ENCODE measurements around the gene TRIM59. TPM values are rescaled to one million over a fixed set of nuclear protein-coding genes. Genes with fewer than 3 reads are reported as not detected.

TRIM59 gene
- total and polyA plus RNA-seq, 9 of the 15 experiments (the other 6 are each of a cell fraction or from before 2014, with no cell fraction given): 16.8 to 101 (median 34.8) TPM

DNA sequence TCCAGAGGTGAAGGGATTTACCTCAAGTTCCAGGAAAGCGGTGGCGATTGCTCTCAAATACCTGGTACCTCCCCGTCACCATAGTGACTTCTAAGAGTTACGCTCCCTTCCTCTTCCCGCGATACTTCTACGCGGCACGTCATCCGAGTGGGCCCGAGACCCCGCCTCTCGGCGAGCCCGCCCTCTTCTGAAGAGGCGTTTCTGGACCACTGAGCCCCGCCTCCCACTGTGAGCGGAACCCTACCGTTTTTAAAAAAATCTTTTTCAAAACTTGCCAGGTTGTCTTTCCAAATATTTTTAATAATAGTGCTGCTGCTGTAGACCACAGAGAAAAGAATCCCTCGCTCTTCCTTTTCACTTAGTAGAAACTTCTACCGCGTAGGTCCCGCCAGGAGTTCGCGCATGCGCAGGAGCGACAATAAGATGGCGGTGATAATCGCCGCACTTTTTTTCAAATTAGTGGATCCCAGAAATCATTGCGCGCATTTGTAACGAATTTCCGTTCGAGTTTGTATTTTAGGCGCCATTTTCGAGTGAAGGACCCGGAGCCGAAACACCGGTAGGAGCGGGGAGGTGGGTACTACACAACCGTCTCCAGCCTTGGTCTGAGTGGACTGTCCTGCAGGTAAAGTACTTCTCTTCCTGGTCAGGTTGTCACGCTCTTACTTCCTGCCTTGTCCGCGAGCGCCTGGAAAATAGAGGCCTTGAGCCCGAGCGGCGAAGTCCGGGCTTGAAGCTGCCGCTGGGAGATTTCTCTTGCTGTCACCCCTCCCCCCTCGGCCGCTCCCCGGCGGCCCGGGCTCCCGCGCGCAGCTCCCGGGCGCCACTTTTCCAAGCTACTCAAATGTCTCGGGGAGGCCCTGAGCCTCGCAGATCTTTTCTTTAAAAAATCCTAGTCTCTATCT, 50.2 kb downstream of the TRIM59 start, which contains the start of the genes IFT80 and SMC4 (continued):
- peak; percentile 44 for TF ChIP-seq JUND (IDR thresholded peaks at IDR 0.05; ENCODE audit: borderline replicate concordance, low read depth, low read length)
- 0 out of 3 replicates have a peak, but pooled peaks have one; percentile 24 for TF ChIP-seq JUND (tag; IDR thresholded peaks at IDR 0.05; ENCODE audit: borderline replicate concordance, low read depth, low read length)
- peak; percentile 32; the same call in 1 of the 2 replicates for TF ChIP-seq HDAC2 (IDR thresholded peaks at IDR 0.05)
- peak; percentile 83 for TF ChIP-seq PML (IDR thresholded peaks at IDR 0.05; ENCODE audit: low read length)
- peak; percentile 88 for TF ChIP-seq E2F3 (CRISPR knock-in tag; IDR thresholded peaks at IDR 0.05)
- TF ChIP-seq, protein P1, sequence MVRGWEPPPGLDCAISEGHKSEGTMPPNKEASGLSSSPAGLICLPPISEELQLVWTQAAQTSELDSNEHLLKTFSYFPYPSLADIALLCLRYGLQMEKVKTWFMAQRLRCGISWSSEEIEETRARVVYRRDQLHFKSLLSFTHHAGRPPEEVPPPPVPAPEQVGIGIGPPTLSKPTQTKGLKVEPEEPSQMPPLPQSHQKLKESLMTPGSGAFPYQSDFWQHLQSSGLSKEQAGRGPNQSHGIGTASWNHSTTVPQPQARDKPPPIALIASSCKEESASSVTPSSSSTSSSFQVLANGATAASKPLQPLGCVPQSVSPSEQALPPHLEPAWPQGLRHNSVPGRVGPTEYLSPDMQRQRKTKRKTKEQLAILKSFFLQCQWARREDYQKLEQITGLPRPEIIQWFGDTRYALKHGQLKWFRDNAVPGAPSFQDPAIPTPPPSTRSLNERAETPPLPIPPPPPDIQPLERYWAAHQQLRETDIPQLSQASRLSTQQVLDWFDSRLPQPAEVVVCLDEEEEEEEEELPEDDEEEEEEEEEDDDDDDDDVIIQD (CRISPR knock-in tag; IDR thresholded peaks at IDR 0.05): no peak
- TF ChIP-seq MYBL2 (IDR thresholded peaks at IDR 0.05; ENCODE audit: low read depth): peak; percentile 100
- TF ChIP-seq MYBL2 (CRISPR knock-in tag; IDR thresholded peaks at IDR 0.05; ENCODE audit: borderline replicate concordance): peak; percentile 78; the same call in 1 of the 2 replicates
- TF ChIP-seq MCM7 (IDR thresholded peaks at IDR 0.05): no peak
- TF ChIP-seq ZNF644 (tag; IDR thresholded peaks at IDR 0.05; ENCODE audit: low read depth): 0 out of 2 replicates have a peak, but pooled peaks have one; percentile 28
- 0 out of 2 replicates have a peak, but pooled peaks have one; percentile 15 for TF ChIP-seq TCF7 (IDR thresholded peaks at IDR 0.05; ENCODE audit: borderline replicate concordance)
- TF ChIP-seq POLR2AphosphoS5 (IDR thresholded peaks at IDR 0.05; ENCODE audit: control insufficient read depth, insufficient read depth, low read depth, low read length): peak; percentile 88
- TF ChIP-seq TBL1XR1 (IDR thresholded peaks at IDR 0.05; ENCODE audit: low read length in 2 of 2): peak in 1 of 2 experiments; percentile 44; a peak in 2 of 4 replicates
- TF ChIP-seq SAP30 (IDR thresholded peaks at IDR 0.05; ENCODE audit: borderline replicate concordance, insufficient read depth, low read depth, low read length, poor library complexity, severe bottlenecking): peak; percentile 97
- peak; percentile 87 for TF ChIP-seq POLR2G (IDR thresholded peaks at IDR 0.05; ENCODE audit: low read depth, low read length)
- TF ChIP-seq NR2C2 (CRISPR knock-in tag; IDR thresholded peaks at IDR 0.05): 0 out of 2 replicates have a peak, but pooled peaks have one; percentile 49
- peak; percentile 72; the same call in 1 of the 2 replicates for TF ChIP-seq NR2C2 (tag; IDR thresholded peaks at IDR 0.05)
- TF ChIP-seq TCFL5 (CRISPR knock-in tag; conservative IDR thresholded peaks at IDR 0.05): no peak
- TF ChIP-seq ATF7 (IDR thresholded peaks at IDR 0.05): peak; percentile 86
- no peak for TF ChIP-seq XRCC3 (IDR thresholded peaks at IDR 0.05)
- peak; percentile 87 for TF ChIP-seq ZFX (CRISPR knock-in tag; IDR thresholded peaks at IDR 0.05)
- no peak for TF ChIP-seq MYNN (IDR thresholded peaks at IDR 0.05)
- TF ChIP-seq MYNN (CRISPR knock-in tag; IDR thresholded peaks at IDR 0.05): no peak
- peak; percentile 48 to 92 (median 86) for TF ChIP-seq YY1 (IDR thresholded peaks at IDR 0.05; ENCODE audit: borderline replicate concordance in 1 of 3, control insufficient read depth in 1 of 3, extremely low read depth in 1 of 3, insufficient read depth in 3 of 3, insufficient read length in 1 of 3, insufficient replicate concordance in 2 of 3, low read depth in 1 of 3, low read length in 2 of 3)
- TF ChIP-seq, protein P2, sequence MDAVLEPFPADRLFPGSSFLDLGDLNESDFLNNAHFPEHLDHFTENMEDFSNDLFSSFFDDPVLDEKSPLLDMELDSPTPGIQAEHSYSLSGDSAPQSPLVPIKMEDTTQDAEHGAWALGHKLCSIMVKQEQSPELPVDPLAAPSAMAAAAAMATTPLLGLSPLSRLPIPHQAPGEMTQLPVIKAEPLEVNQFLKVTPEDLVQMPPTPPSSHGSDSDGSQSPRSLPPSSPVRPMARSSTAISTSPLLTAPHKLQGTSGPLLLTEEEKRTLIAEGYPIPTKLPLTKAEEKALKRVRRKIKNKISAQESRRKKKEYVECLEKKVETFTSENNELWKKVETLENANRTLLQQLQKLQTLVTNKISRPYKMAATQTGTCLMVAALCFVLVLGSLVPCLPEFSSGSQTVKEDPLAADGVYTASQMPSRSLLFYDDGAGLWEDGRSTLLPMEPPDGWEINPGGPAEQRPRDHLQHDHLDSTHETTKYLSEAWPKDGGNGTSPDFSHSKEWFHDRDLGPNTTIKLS (IDR thresholded peaks at IDR 0.05; ENCODE audit: borderline replicate concordance, low read depth): peak; percentile 69; the same call in 1 of the 2 replicates
- 0 out of 2 replicates have a peak, but pooled peaks have one; percentile 39 for TF ChIP-seq LARP7 (IDR thresholded peaks at IDR 0.05)
